T1000 (cell line): ENCODE measurements around the gene ZNF488.

ENCODE experiments used
- DNase-seq: peaks from one replicate; lab custom pipeline; 2025; ENCODE audit warnings: mixed read lengths; lab: John Stamatoyannopoulos, UW

Gene ZNF488

GRCh38 chr10:47366181-47366631 lies 17.9 kb downstream of the ZNF488 start:
- no peak for DNase-seq

DNA sequence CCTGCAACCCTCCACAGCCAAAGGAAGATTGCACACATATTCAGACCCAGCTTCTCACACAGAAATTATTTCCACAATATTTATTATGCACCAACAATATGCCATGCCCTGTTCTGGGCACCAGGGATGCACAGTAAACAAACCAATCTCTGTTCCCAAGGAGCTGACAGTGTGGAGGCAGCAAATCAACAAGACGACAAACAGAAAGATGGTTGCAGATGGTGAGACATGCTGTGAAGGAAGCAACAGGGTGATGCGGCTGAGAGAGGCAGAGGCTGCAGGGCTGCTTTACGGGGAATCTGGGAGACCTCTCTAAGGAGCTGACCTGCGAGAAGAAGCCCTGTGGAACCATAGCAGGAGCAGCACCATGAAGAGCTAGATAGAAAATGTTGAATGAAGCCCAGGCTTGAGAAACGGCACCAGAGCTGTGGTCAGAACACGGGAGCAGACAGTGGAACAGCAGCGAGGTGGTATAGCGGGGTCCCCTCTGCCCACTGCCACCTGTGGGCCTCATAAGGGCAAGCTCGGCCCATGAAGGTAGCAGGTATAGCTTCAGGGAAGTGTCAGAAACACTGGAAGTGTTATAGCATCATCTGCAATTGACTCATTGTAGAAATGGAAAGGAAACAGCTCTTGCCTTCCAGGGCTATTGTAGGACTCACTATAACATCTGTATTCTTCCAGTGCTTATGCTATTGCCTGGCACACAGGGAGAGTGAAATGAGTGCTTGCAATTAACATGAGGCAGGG lies 18.5 kb downstream of the ZNF488 start:
- DNase-seq = no peak

DNA sequence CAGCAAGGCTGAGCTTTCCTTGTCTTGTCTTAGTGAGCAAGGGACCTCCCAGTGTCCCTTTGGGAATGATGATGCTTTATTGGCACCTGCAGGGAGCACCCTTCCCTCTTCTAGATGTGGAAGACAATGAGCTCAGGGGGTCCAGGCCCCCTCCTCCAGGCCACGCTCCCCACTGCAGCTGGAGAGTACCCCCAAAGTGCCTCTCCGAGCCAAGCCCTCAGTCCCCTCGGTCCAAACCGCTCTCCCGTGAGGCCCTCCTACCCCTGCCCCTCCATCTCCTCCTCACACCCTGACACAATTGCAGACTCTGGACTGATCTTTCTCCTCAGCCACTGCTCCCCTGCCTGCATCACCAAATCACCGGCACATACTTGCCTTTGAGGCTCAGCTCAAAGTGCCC lies 19.2 kb downstream of the ZNF488 start:
- no peak for DNase-seq

DNA sequence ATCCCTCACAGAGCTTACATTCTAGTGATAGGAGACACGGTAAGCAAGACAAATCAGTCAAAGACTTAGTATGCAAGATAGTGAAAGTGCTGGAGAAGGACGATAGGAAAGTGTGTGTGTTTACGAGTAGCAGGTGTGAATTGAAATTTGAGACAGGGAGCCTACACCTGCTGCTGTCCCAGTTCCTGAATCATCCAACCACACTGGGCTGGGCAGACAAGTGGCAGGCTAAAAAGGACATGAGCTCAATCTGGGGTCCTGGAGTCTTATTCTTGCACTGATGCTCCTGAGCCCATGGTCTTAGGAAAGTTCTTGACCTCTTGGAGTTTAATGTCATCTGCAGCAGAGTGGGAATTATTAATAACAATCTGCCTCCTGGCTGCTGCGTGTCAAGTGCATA lies 19.7 kb downstream of the ZNF488 start:
- no peak for DNase-seq

GRCh38 chr10:47363781-47364180 lies 20.3 kb downstream of the ZNF488 start:
- no peak for DNase-seq

DNA sequence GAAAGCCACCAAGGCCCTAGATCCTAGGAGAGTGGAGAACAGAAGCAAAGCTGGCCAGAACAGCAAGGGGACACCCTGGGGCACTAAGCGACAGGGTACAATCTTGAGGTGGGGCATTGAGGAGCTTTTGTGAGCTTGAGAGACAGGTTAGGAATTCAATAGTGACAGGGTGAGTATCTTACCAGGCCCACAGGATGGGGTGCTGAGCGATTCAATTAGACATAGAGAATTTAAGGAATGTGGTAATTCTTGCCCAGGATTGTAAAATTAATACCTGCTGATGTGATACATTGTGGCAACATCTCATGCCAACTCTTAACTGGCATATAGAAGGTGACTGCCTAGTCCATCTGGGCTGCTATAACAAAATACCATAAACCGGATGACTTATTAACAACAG lies 21.9 kb downstream of the ZNF488 start:
- no peak for DNase-seq

DNA sequence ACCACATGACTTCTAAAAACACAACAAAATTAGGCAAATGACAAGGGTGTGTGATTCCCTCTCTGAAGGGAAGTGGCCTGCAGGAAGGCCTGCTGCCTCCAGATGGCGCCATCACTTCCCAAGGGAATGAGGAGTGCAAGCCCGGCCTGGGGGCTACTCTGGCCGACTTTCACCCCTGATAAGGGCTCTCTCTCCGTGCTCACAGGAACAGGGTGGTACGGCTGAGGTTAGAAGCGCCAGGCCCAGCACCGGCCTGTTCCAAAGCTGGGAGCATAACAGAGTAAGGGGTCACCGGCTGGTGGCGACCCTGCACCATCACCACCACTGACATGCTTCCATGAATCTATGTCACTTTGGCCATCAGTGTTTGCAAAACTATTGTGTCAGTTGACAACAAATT lies 22.8 kb downstream of the ZNF488 start:
- no peak for DNase-seq

DNA sequence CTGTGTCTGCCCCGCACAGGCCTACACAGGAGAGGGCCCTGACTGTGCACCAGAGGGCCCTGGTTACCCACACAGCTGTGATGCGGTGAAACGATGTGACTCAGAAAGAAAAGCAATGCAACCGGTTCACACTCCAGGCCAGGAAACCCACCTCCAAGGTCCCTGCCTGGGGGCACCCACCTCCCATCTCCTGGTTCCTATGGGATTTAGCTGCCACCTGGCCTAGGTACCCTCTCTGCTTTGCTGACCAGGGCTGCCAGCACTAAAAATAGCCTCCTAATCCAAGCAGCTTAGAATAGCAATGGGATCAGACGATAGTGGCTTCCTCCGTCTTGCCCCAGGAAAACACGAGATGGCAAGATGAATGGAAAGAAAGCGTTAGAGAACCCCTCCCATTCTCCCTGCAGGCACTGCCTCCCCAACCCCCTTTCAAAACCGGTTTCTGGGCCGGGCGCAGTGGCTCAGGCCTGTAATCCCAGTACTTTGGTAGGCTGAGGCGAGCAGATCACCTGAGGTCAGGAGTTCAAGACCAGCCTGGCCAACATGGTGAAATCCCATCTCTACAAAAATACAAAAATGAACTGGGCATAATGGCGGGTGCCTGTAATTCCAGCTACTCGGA lies 23.6 kb downstream of the ZNF488 start:
- DNase-seq = no peak

DNA sequence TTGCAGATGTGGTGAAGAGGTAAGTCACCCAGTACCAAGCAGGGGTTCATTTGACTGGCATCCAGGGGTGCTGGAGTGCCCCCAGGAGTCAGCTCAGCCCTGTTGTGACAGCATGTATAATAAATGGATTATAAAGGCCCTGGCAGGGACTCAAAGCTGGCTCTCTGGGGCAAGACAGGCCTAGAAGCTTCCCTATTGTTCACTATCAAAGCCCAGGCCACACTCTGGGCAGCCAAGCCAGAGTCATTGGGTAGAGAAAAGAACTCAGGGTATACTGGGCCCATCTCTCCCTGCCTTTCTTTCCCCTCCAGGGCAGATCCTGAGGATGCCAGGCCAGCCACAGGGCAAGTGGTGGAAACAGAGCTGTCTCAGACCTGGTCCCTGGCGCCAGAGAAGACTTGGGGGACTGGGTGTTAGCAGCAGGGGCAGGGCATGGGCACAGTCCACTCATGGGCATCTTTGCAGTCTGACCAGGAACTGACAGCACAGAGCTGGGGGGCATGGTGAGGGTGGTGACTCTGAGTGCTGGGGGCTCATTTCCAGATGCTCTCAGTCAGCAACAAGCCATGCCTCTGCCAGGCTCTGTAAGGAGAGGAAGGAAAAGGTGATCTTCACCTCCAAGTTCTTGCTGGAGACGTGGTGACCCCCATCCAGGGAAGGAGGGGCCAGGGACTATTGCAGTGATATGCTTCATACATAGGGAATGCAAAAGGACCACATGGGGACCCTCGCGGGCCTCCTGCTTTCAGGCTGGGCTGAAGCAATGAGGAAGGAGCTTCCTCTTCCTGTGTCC lies 24.3 kb downstream of the ZNF488 start:
- DNase-seq = no peak

DNA sequence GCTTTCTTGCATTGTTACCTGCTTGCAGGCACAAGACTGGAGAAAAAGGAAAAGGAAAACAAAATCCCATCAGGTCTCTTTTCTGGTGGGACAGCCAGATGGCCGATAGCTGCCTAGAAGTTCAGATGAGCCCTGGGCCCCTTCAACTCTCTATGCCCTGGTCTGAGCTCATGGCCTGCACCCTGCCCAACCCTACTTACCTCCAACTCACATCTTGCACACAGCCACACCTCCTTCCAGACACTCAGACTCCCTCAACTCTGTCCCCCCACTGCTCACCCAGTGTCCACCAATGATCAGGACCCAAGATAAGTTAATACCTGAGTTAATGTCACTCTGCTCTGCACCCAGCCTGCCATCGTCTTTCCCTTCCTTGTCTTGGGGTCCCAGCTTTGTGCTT lies 25.0 kb downstream of the ZNF488 start:
- no peak for DNase-seq

- no peak for DNase-seq
Measured at GRCh38 chr10:47358457-47358856, 25.6 kb downstream of the ZNF488 start.

DNA sequence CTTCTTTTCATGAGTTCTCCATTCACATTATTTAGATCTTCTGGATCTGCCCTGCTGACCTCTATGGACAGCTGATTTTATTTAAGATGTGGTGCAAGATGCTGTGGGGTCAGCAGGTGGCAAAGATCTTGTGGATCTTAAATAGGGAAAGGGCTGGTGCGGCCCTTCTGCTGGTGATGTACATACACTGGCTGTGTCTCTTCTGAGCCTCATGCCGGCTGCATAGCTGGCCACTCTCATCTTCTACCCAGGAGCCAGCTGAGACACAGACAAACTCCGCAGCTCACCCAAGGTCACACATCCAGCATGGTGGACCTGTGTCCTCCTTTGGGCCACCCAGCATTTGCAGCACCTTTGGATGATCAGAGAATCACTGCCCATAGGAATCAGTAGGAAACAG lies 26.2 kb downstream of the ZNF488 start:
- DNase-seq = no peak

DNA sequence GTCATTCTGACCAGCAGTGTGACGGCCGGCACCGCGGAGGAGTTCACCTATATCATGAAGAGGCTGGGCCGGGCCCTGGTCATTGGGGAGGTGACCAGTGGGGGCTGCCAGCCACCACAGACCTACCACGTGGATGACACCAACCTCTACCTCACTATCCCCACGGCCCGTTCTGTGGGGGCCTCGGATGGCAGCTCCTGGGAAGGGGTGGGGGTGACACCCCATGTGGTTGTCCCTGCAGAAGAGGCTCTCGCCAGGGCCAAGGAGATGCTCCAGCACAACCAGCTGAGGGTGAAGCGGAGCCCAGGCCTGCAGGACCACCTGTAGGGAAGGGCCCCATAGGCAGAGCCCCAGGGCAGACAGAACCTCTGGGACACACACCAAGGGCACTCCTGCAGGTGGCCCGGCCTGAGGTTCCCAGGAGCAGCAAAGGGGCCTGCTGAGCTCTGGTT lies 26.9 kb downstream of the ZNF488 start:
- DNase-seq = no peak

DNA sequence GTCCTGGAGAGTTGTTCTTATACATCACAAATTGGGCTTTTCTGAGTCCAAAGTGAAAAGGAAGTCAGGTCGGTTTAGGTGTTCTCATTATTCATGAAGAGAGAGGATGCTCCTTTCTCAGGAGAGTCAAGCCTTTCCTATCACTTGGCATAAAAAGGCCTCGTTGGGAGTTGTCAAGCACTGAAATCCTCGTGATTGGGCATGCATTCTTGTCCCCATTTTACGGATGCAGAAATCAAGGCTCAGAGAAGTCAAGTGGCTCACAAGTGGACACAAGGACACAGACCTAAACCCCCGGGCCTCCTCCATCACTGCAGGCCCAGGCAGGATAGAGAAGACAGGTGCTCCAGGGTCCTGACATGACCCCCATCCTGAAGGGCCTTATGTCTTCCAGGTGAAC lies 27.4 kb downstream of the ZNF488 start:
- DNase-seq = no peak

DNA sequence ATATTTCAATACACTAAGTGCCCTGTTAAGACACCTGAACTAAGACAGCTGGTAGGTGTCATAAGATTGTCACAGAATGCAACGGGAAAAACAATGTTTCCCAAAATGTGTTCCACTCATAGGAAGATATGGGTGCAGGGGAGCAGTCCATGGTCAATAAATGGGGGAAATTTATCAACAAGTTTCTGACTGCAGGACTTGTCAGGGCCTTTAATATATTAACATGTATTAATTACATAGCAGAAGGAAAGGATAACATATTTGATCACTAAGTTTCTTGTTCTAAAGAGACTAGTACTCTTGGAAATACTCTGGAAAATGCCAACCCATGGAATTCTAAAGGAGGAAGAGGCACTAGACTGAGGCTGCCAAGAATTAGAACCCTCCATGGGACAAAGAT lies 29.2 kb downstream of the ZNF488 start:
- DNase-seq = no peak

- DNase-seq = no peak
Measured at GRCh38 chr10:47354165-47354564, 29.9 kb downstream of the ZNF488 start.

DNA sequence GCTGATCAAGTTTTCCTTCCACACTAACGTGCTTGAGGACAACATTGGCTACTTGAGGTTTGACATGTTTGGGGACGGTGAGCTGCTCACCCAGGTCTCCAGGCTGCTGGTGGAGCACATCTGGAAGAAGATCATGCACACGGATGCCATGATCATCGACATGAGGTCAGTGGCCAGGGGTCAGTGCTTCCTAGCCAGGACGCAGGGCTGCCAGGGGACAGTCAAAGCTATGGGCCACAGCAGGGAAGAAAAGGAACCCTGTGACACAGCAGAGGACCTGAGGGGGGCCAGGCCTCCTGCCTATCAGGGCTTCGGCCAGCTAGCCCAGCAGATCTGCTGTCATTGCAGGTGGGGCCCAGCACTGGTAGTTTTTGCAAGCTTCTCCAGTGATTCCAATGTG lies 30.7 kb downstream of the ZNF488 start:
- no peak for DNase-seq

DNA sequence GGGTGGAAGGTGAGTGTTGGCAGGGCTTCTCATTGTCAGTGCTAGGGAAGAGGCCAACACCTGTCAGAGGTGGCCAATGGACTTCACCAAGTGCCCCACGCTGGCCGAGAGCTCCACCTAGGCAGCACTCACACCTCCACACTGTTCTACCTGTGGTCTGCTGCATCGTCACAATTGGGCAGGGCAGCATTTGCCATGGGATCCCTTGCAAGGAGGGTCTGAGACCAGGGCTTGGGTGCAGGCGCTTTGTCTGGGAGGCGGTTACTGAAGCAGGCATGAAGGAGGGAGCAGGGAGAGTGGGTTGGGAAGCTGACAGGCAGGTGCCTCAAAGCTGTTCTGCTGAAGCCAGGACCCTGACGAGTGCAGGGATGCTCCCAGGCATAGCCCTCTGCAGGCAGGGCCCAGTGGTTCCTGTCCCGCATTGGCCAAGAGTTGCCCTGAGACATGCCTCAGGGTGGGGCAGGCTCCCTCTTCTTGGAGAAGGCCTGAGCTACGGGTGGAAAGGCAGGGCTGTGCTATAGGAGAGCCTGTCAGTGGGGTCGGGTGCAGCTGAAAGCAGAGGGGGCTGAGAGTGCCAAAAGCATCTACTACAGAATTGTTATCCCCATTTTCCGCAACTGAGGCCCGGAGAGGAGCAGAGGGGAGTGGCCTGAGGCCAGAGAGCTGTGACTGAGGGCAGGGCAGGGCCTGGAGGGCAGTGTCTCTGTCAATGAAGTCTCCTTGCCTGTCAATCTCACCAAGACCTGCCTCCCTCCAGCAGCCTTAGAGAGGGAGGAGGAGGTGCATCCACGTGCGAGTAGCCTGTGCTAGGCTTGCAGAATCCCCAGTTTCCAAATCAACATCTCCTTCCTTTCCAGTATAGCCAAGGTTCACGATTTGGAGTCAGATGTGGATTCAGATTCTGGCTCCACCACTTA lies 31.9 kb downstream of the ZNF488 start:
- no peak for DNase-seq

GRCh38 chr10:47350671-47351640 lies 33.1 kb downstream of the ZNF488 start:
- no peak for DNase-seq

DNA sequence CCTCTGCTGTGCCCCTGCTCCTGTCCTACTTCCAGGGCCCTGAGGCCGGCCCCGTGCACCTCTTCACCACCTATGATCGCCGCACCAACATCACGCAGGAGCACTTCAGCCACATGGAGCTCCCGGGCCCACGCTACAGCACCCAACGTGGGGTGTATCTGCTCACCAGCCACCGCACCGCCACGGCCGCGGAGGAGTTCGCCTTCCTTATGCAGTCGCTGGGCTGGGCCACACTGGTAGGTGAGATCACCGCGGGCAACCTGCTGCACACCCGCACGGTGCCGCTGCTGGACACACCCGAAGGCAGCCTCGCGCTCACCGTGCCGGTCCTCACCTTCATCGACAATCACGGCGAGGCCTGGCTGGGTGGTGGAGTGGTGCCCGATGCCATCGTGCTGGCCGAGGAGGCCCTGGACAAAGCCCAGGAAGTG lies 34.1 kb downstream of the ZNF488 start:
- no peak for DNase-seq

GRCh38 chr10:47349516-47349915 lies 34.6 kb downstream of the ZNF488 start:
- no peak for DNase-seq
